Brain microvascular endothelial cell (primary cell): Measurements from ENCODE around the gene ZNF524.

Experiments used
- DNase-seq: peaks from one replicate; pipeline ENCODE4 v3.0.0-alpha.2; 2020
- H3K27ac ChIP-seq: fragments of 250-450 bp; sonication (Bioruptor Pico); 2 replicates; pipeline ENCODE4 v1.5.1; 2020; ENCODE audit warnings: mild to moderate bottlenecking, moderate library complexity
- H3K27me3 ChIP-seq: fragments of 250-450 bp; sonication (Bioruptor Pico); replicated peaks from 2 replicates; pipeline ENCODE4 v1.5.1; 2020; ENCODE audit warnings: mild to moderate bottlenecking
- H3K36me3 ChIP-seq: fragments of 250-450 bp; sonication (Bioruptor Pico); replicated peaks from 2 replicates; pipeline ENCODE4 v1.5.1; 2020; ENCODE audit warnings: mild to moderate bottlenecking
- H3K4me3 ChIP-seq: 2 replicates; pipeline ENCODE4 v1.5.1; 2011; ENCODE audit warnings: low read depth, mild to moderate bottlenecking, control low read depth, low read length, moderate library complexity
- in situ Hi-C: cut with HindIII; loops from 2 replicates; pipeline ENCODE4 v1.10.0; 2017; ENCODE audit warnings: low sequenced_read_pairs, low pct_ligation_motif_present
- TF ChIP-seq, protein P1 (sequence below): IDR thresholded peaks from 2 replicates; pipeline ENCODE4 v1.5.1; 2011; ENCODE audit warnings: low read depth, mild to moderate bottlenecking, moderate library complexity, low read length, control low read depth, inconsistent platforms; ENCODE audit errors: missing control alignments

ZNF524 gene

DNA sequence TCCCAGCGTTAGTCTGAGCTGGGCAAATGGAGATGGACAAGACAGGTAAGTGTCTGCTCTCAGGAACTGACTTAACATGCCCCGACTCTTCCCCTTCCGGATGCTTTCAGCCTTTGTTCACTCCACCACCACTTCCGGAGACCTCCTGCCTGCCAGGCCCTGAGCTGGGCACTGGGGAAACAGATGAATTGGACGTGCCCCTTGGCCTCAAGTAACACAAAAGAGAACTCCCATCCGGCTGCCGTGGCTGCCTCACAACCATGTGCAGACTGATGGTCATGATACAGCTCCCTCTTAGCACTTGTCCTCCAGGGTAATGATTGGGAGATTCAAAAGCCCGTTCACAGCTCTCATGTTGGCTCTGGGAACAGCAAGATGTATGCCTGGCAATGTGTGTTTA lies 17.3 kb downstream of the ZNF524 start:
- Histone ChIP-seq H3K27me3 (no peaks in the 10 kb centered on the region), H3K27ac (no peak overlapping the region), H3K36me3 (peaks cover 35% of the 10 kb centered on the region), H3K4me3 (no peak overlapping the region)
- TF ChIP-seq, protein P1, sequence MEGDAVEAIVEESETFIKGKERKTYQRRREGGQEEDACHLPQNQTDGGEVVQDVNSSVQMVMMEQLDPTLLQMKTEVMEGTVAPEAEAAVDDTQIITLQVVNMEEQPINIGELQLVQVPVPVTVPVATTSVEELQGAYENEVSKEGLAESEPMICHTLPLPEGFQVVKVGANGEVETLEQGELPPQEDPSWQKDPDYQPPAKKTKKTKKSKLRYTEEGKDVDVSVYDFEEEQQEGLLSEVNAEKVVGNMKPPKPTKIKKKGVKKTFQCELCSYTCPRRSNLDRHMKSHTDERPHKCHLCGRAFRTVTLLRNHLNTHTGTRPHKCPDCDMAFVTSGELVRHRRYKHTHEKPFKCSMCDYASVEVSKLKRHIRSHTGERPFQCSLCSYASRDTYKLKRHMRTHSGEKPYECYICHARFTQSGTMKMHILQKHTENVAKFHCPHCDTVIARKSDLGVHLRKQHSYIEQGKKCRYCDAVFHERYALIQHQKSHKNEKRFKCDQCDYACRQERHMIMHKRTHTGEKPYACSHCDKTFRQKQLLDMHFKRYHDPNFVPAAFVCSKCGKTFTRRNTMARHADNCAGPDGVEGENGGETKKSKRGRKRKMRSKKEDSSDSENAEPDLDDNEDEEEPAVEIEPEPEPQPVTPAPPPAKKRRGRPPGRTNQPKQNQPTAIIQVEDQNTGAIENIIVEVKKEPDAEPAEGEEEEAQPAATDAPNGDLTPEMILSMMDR: no peak
- no peak for DNase-seq
- in situ Hi-C loops: loop anchor here (25.0 kb wide), 1 partner anchor 230 kb away; the partner anchor contains the start of genes RPL28, TMEM190 and TMEM238

DNA sequence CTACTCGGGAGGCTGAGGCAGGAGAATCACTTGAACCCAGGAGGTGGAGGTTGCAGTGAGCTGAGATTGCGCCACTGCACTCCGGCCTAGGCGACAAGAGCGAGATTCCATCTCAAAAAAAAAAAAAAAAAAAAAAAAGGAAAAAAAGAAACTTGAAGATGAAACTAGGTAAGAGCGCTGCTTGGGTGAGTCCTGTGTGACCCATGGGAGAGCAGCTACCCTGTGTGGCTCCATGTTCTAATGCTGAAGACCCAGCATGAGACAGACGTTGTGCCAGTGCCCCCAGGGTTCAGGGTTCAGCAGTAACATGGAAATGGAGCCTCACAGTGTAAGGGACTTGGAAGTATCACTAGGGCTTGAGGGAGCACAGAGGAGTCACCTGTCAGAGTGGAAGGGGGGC lies 18.3 kb downstream of the ZNF524 start:
- in situ Hi-C loops: loop anchor here (25.0 kb wide), 1 partner anchor 231 kb away; the partner anchor contains the start of genes RPL28, TMEM190 and TMEM238
- no peak for DNase-seq
- H3K27ac ChIP-seq: no peak overlapping the region
- H3K4me3 ChIP-seq: no peak overlapping the region
- H3K27me3 ChIP-seq: no peaks in the 10 kb centered on the region
- peaks cover 35% of the 10 kb centered on the region for H3K36me3 ChIP-seq
- TF ChIP-seq, protein P1: no peak

DNA sequence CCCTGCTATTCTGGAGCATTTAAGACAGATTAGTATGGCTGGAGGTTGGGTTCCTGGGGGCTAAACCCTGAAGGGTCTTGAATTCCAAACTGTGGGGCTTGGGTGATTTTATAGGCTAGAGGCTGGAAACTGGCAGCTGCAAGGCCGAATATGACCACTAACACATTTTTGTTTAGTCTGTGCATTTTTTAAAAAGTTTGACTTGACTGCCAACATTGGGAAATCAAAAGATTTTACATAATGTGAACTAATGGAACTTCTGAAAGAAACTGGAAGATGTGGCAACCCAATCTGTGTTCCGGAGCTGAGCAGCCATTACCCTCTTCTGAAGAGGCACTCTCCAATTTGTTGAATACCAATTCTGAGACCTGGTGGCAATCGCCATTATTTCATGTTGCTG lies 19.2 kb downstream of the ZNF524 start:
- no peak for DNase-seq
- TF ChIP-seq, protein P1: no peak

DNA sequence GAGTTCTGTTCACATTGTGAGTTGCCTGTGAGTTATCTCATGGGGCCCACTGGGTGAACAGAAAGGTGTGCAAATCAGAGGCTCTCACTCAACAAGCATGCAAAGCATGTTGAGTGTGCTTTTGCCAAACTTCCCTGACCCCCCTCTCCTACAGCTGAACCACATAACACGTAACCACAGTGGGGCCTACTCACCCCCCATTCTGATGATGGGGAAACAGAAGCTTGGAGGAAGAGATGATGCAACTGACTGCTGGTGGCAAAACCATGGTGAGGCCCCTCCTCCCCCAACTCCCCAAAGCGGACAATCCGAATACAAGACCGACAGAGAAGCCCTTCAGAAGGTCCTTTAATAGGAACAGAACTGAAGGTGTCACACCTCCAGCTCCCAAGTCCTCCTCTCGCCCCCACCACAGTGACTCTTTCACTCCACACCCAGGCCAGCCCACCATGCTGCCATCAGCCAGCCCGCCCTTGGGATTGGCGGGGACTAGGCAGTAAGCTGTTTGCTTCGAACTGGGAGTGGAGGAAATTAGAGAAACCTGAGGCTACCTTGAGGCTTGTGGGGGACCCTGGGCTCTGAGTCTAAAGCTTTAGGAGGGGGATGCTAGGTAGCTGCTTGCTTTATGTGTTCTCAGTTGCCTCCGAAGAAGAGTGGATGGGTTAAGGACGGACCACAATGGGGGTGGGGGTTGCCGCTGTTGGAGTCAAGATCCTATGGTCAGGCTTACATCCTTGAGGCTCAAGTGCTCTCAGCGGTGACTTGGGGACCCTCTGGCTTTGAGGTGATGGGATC lies 20.5 kb downstream of the ZNF524 start:
- Histone ChIP-seq H3K27ac (no peak overlapping the region), H3K4me3 (no peak overlapping the region), H3K27me3 (no peaks in the 10 kb centered on the region), H3K36me3 (peaks cover 25% of the 10 kb centered on the region)
- DNase-seq: no peak
- in situ Hi-C loops: loop anchor here (25.0 kb wide), 1 partner anchor 233 kb away; the partner anchor contains the start of genes RPL28, TMEM190 and TMEM238
- TF ChIP-seq, protein P1: no peak

More for the DNA sequence above, 19.2 kb downstream of the ZNF524 start:
- no peaks in the 10 kb centered on the region for H3K27me3 ChIP-seq
- no peak overlapping the region for H3K27ac ChIP-seq
- in situ Hi-C loops: loop anchor here (25.0 kb wide), 1 partner anchor 232 kb away; the partner anchor contains the start of genes RPL28, TMEM190 and TMEM238
- no peak overlapping the region for H3K4me3 ChIP-seq
- H3K36me3 ChIP-seq: peaks cover 35% of the 10 kb centered on the region

DNA sequence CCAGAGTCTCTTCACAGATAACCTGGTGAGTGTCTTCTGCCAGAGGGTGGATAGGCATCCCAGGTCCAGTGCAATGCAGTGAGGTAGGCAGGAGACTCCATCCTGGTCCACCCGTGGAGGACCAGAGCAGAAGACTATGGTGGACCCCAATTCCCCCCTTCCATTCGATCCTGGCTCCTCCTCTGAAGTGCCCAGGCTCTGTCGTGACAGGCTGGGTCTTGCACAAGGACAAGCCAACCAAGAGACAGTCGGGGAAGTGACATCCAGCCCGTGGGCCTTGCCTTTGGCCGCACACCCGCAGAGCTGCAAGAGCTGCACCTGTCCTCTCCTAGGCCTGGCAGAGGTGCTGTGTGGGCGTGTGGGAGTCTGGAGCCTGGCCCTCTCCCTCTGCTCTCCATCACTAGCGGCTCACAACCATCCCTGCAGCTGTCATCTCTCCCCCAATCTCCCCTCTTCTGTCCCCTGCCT lies 21.2 kb downstream of the ZNF524 start:
- TF ChIP-seq, protein P1: no peak
- in situ Hi-C loops: loop anchor here (25.0 kb wide), 1 partner anchor 234 kb away; the partner anchor contains the start of genes RPL28, TMEM190 and TMEM238
- H3K4me3 ChIP-seq: no peak overlapping the region
- H3K27ac ChIP-seq: no peak overlapping the region
- peaks cover 20% of the 10 kb centered on the region for H3K36me3 ChIP-seq
- H3K27me3 ChIP-seq: no peaks in the 10 kb centered on the region
- no peak for DNase-seq
